ENCODE results near the gene ACRBP. TPM values are rescaled to one million over a fixed set of nuclear protein-coding genes. Genes with fewer than 3 reads are reported as not detected.

ACRBP gene
- total RNA-seq, 1 donor from 2014 or later: 0.41 TPM

Other genes starting within 250 kb of the ACRBP start
- gene CD27, start 202.5 kb downstream of the ACRBP start, total RNA-seq: 0.41 TPM
- 0.82 TPM for gene TAPBPL, start 195.4 kb downstream of the ACRBP start, total RNA-seq
- gene VAMP1, start 176.8 kb downstream of the ACRBP start, total RNA-seq: 1.2 TPM
- 27.3 TPM for gene MRPL51, start 154.2 kb downstream of the ACRBP start, total RNA-seq
- 9.4 TPM for gene NCAPD2, start 153.3 kb downstream of the ACRBP start, total RNA-seq
- gene GAPDH, start 112.9 kb downstream of the ACRBP start, total RNA-seq: 1,793 TPM
- 4.9 TPM for gene IFFO1, start 91.4 kb downstream of the ACRBP start, total RNA-seq
- 9.4 TPM for gene NOP2, start 79.1 kb downstream of the ACRBP start, total RNA-seq
- 201 TPM for gene CHD4, start 40.1 kb downstream of the ACRBP start, total RNA-seq
- 0.41 TPM for gene LPAR5, start 11.5 kb downstream of the ACRBP start, total RNA-seq
- 81.9 TPM for gene ING4, start 15.7 kb upstream of the ACRBP start, total RNA-seq
- 12.2 TPM for gene ZNF384, start 41.9 kb upstream of the ACRBP start, total RNA-seq
- 1.2 TPM for gene PIANP, start 53.4 kb upstream of the ACRBP start, total RNA-seq
- gene COPS7A, start 76.6 kb upstream of the ACRBP start, total RNA-seq: 24.5 TPM
- 77.9 TPM for gene MLF2, start 105.7 kb upstream of the ACRBP start, total RNA-seq
- 47.7 TPM for gene PTMS, start 118.9 kb upstream of the ACRBP start, total RNA-seq
- under 0.01 TPM for gene LAG3, start 125.1 kb upstream of the ACRBP start, total RNA-seq
- 2.0 TPM for gene CD4, start 142.1 kb upstream of the ACRBP start, total RNA-seq
- 81.1 TPM for gene GPR162, start 174.4 kb upstream of the ACRBP start, total RNA-seq
- 11.0 TPM for gene P3H3, start 181.0 kb upstream of the ACRBP start, total RNA-seq
- gene GNB3, start 193.5 kb upstream of the ACRBP start, total RNA-seq: 1.2 TPM
- 2.9 TPM for gene CDCA3, start 203.9 kb upstream of the ACRBP start, total RNA-seq
- gene USP5, start 204.7 kb upstream of the ACRBP start, total RNA-seq: 77.5 TPM
- 293 TPM for gene TPI1, start 220.1 kb upstream of the ACRBP start, total RNA-seq
- gene SPSB2, start 225.9 kb upstream of the ACRBP start, total RNA-seq: 1.6 TPM

Measured in frontal cortex (tissue), 1 donor.